Effector CD4-positive, alpha-beta T cell (primary cell): Measurements from ENCODE around the gene DGCR6L.
"Not testable (repeated sequence)": the region's sequence is repeated elsewhere in the genome, so short reads cannot be mapped to it uniquely, and the experiment has no call there.

Experiments
- DNase-seq: peaks from one replicate; pipeline ENCODE4 v3.0.0-alpha.2; 2020

The DGCR6L gene

DNA sequence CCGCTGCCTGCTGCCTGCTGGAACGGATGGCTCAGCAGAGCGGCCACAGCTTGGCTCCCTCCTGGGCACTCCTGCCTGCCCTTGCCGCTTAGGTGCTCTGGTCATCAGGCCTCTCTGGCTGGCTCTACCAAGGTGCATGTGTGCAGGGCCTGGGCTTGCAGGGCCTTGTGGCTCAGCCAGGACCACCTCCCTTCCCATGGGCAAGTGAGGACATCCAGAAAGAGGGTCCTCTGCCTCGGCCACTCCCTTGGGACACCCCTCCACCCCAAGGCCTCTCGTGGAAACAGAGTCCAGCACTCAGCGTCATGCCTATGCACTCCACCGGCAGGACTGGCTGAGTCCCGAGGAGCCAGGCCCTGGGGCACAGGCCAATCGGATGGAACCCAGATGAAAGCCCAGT lies 45.5 kb downstream of the DGCR6L start:
- not testable (repeated sequence) for DNase-seq

- DNase-seq: no peak
Observed at GRCh38 chr22:20273758-20274181, 46.1 kb downstream of the DGCR6L start.

- DNase-seq: no peak
Observed at GRCh38 chr22:20272700-20273099, 47.2 kb downstream of the DGCR6L start.

GRCh38 chr22:20272174-20272573 lies 47.7 kb downstream of the DGCR6L start:
- no peak for DNase-seq

DNA sequence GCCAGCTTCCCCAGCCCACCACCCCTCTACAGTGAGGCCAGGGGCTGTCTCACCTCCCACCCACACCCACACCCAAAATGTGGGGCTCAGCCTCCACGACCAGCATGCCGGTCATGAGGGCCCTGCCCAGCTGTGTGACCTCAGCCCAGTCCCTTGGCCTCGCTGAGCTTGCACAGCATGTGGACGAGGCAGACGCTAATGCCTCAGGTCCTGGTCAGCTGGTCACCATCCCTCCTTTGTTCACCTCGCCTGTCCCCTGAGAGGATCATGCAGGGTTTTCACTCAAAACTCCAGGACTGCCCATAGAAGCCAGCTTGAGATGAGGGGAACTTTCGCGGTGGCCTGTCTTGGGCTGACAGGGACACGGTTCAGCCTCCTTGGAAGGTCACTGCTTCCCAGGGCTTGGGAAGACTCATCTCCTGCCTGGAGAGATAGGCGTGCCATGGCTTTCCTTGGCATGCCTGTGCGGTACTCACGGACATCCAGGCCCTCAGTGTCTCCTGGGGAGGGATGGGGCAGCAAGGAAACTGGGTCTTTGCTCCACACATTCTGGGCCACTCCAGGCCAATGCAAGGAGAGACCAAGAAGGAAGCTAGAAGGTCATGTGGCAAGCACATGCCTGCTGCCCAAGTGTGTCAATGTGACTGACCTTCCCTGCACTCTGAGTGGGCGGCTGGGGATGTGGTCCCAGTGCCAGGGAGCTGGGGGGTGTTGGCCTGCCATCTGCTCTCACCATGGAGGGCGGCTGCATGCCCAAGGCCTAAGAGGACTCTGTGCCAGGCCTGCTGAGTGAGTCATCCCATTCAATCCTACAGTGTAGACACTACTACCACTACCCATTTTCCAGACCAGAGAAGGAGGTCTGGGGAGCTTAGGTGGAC lies 48.5 kb downstream of the DGCR6L start:
- DNase-seq: no peak

DNA sequence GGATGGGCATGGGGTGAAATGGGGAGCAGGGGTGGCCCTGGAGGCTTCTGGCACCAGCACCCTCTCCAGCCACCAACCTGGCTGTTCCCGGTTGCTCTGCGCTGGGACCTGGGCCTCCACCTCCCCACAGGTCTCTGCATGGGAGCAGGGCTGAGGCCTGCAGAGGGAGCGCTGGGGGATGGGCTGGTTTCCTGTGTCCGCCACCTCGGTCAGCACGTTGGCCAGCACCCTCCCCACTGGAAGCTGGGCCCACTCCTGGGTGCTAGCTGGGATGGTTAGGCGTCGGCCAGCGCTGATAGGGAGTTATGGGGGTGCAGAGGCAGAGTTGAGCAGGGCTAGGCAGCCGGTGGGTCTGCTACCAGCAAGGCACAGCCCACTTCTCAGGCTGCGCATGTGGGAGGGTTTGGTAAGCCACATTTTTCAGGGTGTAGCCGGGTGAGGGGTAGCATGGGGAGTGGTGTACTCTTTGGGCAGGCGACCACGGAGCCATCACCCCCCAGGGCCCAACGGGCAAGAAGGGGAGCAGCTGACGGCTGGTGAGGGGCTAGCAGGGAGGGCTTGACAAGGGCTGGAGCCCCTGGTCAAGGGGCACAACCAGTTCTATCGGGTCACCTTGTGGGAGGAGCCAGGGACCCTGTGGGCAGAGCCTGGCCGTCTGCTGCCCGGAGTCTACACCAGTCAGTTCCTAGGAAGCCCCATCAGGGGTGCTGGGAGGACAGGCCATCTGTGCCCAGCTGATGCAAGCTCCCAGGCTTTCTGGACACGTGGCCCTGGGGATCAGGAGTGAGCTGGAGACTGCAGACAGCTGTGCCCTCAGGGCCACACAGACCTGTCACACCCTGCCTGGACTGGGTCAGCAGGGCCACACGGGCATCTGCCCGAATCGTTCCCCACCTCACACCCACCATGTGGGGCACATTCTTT lies 49.4 kb downstream of the DGCR6L start:
- DNase-seq: not testable (repeated sequence)

DNA sequence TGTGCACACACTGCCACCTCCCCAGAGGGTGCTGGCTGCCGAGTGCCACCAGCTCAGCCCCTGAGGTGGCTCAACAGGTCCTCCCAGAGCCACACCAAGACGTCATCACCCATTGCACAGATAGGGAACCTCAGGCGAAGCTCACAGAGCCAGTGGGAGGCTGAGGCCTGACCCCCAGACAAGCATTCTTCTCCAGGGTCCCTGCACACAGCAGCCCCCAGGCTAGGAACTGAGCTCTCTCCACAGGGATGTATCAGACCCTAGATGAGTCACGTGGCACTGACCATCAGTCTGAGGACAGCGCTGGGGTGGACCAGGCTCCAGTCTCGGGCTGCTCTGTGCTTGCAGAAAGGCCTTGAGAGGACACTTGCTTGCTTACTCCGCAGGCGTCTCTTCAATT lies 50.2 kb downstream of the DGCR6L start:
- not testable (repeated sequence) for DNase-seq

GRCh38 chr22:20269201-20269600 lies 50.7 kb downstream of the DGCR6L start:
- DNase-seq: not testable (repeated sequence)

DNA sequence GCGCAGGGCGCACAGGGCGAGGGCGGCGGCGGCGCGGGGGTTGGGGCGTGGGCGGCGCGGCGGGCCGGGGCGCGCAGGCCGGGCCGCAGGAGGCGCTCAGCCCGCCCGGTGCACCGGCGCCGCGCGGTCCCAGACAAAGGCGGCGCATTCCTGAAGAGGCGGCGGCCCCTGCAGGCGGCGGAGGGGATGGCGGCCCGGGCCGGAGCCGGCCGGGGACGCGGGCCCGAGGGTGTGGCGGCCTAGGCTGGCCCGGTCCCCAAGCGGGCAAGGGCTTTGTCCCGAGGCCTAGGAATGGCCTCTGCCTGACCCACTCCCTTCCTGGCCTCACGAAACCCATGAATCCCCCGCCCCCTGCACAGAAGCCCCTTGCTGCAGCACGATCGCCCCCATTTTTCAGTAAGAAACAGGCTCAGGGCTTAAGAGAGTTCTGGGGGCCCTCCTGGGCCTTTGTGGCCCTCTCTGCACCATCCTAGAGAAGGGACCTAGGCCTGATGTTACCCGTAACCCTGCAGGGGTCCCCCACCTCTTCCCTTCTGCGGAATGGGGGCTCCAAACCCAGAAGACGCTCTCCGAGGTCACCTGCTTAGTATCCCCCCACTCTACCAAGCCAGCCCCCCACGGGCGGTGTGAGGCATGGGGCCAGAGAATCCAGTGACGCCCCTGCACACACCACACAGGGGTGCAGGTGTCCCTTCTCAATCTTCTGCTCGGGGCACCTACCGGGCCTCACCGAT lies 51.4 kb downstream of the DGCR6L start, which contains the start of gene RTN4R:
TSS of gene RTN4R (minus strand) at position 40 of the 734 bp plus-strand sequence. CDS start 226 bp downstream, outside the sequence.
- DNase-seq: peak; percentile 31

DNA sequence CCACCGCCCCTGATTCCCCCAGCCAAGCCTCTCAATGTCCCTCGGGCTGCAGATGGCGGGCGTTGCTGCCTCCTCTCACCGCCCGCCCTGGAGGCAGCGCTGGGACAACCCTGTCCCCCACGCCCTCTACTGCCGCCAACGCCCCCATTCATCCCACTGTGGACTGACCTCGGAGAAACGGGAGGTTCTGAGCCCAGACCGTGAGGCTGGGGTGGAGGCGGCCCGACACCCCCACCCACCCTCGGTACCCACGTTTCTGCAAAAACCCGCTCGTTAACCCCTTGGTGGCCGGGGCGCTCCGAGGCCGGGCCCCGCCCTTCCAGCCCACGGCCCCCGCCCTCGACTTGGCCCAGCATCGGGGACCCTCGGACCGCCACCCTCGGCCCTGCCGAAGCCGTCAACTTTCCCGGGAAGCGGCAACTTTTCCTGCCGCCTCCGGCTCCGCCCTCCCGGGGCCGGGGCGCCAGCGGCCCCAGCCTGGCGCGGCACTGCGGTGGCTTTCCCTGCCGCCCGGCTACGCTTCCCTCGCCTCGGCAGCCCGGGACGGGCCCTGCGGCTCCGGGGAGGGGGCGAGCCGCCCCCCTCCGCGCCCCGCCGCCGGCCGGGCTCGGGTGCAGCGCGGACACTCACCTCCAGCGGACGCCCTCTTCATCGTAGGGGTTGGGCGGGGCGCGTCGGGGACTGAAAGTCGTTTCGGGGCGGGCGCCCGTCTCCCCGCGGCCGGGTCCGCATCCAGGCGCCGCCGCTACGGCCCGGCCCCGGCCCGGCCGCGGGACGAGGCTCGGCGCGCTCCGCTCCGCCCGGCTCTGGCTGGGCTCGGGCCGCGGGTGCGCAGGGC lies 52.2 kb downstream of the DGCR6L start:
- no peak for DNase-seq

DNA sequence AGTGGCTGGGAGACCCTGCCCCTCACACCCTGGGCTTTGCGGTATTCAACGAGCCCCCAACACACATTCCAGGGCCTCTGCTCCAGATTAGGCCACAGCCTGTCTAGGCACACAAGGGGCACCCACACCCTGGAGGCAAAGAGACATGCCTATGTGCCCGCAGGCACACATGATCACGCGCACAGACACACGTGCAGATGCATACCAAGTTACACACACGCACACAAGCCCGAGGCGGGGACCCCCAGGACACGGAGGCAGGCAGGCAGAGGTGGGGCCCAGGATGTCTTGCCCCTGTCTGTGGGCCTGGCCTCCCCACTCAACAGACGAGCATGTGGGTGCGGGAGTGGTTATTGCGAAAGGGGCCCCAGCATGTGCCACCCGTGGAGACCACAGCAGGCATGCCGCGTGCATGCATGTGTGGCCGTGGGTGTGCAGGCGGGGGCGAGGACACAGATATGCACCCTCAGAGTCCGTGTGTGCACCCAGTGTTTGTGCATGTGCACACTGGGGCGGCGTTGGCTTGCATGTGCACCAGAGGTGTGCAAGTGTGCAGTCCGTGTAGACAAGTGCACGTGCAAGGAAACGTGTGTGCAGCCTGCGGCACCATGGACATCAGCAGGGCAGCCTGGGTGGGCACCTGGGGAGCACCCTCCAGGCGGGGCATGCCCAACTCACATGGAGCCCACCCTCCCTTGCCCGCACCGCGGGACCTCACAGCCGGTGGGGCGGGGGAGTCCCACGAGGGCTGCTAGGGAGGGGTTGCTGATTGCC lies 53.0 kb downstream of the DGCR6L start:
- DNase-seq: not testable (repeated sequence)

GRCh38 chr22:20265772-20266666 lies 53.8 kb downstream of the DGCR6L start:
- DNase-seq: not testable (repeated sequence)

DNA sequence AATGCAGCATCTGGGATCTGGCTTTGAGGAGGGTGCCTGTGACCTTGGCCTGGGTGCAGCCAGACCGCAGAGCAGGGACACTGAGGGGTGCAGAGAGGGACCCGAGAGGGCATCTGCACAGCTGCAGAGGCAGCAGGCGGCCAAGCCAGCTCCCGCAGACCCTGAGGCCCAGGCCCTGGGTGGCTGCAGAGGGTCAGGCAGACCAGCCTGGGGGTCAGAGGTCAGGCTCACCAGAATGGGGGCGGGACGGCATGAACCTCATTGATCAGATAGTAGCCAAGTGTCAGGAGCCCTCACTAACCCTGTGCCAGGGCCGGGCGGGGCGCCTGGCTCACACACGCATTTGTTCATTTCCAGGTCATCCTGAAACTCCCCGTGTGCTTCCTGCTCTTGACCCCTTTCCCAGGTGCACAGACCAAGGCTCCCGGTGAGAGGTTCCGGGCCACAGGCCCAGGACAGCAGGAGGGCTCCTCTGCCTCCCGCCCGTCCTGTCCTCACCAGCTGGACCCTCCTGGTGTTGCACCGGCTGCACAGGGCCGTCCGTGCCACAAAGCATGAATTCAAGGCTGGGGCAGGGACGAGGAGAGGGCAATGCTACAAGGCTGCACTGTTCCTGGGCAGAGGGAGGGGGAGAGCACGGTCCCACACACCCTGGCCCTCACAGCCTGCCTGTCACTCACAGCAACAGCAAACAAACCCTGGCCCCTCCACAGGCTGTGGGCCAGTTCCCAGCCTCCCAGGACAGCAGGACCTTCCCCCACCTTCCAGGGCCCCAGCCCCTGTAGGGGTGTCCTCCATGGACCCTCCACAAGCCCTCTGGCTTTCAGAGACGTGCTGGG lies 55.0 kb downstream of the DGCR6L start:
- no peak for DNase-seq
